Mucosa of rectum (tissue), 2 donors: ENCODE measurements around the gene PFKL.
"Not testable (repeated sequence)": the region's sequence is repeated elsewhere in the genome, so short reads cannot be mapped to it uniquely, and the experiment has no call there.

ENCODE experiments used
- H3K27ac ChIP-seq, 2 donors: one replicate each; pipeline ENCODE4 v1.7.0; 2013; ENCODE audit warnings: inconsistent platforms in 2 of 2, low read depth in 2 of 2, low read length in 2 of 2
- H3K27me3 ChIP-seq, 2 donors: one replicate each; pipeline ENCODE4 v1.7.0; 2013; ENCODE audit warnings: low read length in 2 of 2; ENCODE audit not compliant: control insufficient read depth in 2 of 2, insufficient read depth in 2 of 2
- H3K36me3 ChIP-seq, 2 donors: one replicate each; pipeline ENCODE4 v1.7.0; 2013; ENCODE audit warnings: low read length in 2 of 2; ENCODE audit not compliant: control insufficient read depth in 2 of 2, insufficient read depth in 2 of 2
- H3K4me1 ChIP-seq, 2 donors: one replicate each; pipeline ENCODE4 v1.7.0; 2013; ENCODE audit warnings: low read length in 2 of 2, mild to moderate bottlenecking in 1 of 2; ENCODE audit not compliant: control insufficient read depth in 2 of 2, insufficient read depth in 2 of 2
- H3K4me3 ChIP-seq, 2 donors: one replicate each; pipeline ENCODE4 v1.7.0; 2013; ENCODE audit warnings: low read length in 2 of 2
- H3K9ac ChIP-seq, 2 donors: one replicate each; pipeline ENCODE4 v1.7.0; 2013; ENCODE audit warnings: low read length in 2 of 2, low read depth in 1 of 2, mild to moderate bottlenecking in 1 of 2
- H3K9me3 ChIP-seq, 2 donors: one replicate each; pipeline ENCODE4 v1.7.0; 2013; ENCODE audit warnings: low read length in 2 of 2; ENCODE audit not compliant: control insufficient read depth in 2 of 2
- donor health status: healthy.
- donor health status: Normal muscosa, but diverticular disease.

PFKL gene

GRCh38 chr21:44302573-44303401 is 2.9 kb downstream of the PFKL start:
- H3K4me3 ChIP-seq, result peak overlapping the region; percentile 19 to 71
- H3K27me3 ChIP-seq, H3K9me3 ChIP-seq: not testable (repeated sequence)
- peaks cover 48 to 52% of the 10 kb centered on the region in 2 donors for H3K4me1 ChIP-seq
- peak overlapping the region; percentile 60 to 82 for H3K9ac ChIP-seq
- H3K27ac ChIP-seq, result peak overlapping the region; percentile 96
- peaks cover 9 to 18% of the 10 kb centered on the region in 2 donors for H3K36me3 ChIP-seq

GRCh38 chr21:44303490-44303981 is 3.7 kb downstream of the PFKL start:
- peaks cover 9 to 24% of the 10 kb centered on the region in 2 donors for H3K36me3 ChIP-seq
- H3K27me3 ChIP-seq, result no peaks in the 10 kb centered on the region
- peak overlapping the region; percentile 96 for H3K27ac ChIP-seq
- peak overlapping the region; percentile 26 to 57 for H3K9ac ChIP-seq
- H3K4me3 ChIP-seq, result peak overlapping the region in 1 of 2 donors; percentile 26
- no peaks in the 10 kb centered on the region for H3K9me3 ChIP-seq
- H3K4me1 ChIP-seq, result peaks cover 47 to 48% of the 10 kb centered on the region in 2 donors

- peak overlapping the region; percentile 96 for H3K27ac ChIP-seq
- peak overlapping the region; percentile 26 to 57 for H3K9ac ChIP-seq
Measured at GRCh38 chr21:44304011-44304616, 4.3 kb downstream of the PFKL start.

GRCh38 chr21:44304877-44305293 is 5.0 kb downstream of the PFKL start:
- Histone ChIP-seq H3K4me3 (no peak overlapping the region), H3K27me3 (no peaks in the 10 kb centered on the region), H3K36me3 (peaks cover 11 to 28% of the 10 kb centered on the region in 2 donors), H3K4me1 (peaks cover 40 to 41% of the 10 kb centered on the region in 2 donors), H3K9me3 (no peaks in the 10 kb centered on the region), H3K9ac (no peak overlapping the region), H3K27ac (peak overlapping the region in 1 of 2 donors; percentile 96)

More at GRCh38 chr21:44304011-44304616, 4.3 kb downstream of the PFKL start:
- Histone ChIP-seq H3K27me3 (no peaks in the 10 kb centered on the region), H3K9me3 (no peaks in the 10 kb centered on the region), H3K4me3 (peak overlapping the region; percentile 11 to 26), H3K36me3 (peaks cover 9 to 24% of the 10 kb centered on the region in 2 donors), H3K4me1 (peaks cover 45 to 47% of the 10 kb centered on the region in 2 donors)

GRCh38 chr21:44305691-44306090 is 5.8 kb downstream of the PFKL start:
- no peaks in the 10 kb centered on the region for H3K27me3 ChIP-seq
- H3K9me3 ChIP-seq, result no peaks in the 10 kb centered on the region
- no peak overlapping the region for H3K4me3 ChIP-seq
- H3K4me1 ChIP-seq, result peaks cover 40% of the 10 kb centered on the region in 2 donors
- peaks cover 19 to 30% of the 10 kb centered on the region in 2 donors for H3K36me3 ChIP-seq
- H3K9ac ChIP-seq, result no peak overlapping the region
- no peak overlapping the region for H3K27ac ChIP-seq

- Histone ChIP-seq H3K9me3 (no peaks in the 10 kb centered on the region), H3K36me3 (peaks cover 34 to 44% of the 10 kb centered on the region in 2 donors), H3K27me3 (no peaks in the 10 kb centered on the region), H3K4me1 (peaks cover 26% of the 10 kb centered on the region in 2 donors), H3K27ac (no peak overlapping the region), H3K4me3 (no peak overlapping the region), H3K9ac (no peak overlapping the region)
Measured at GRCh38 chr21:44306936-44307704, 7.3 kb downstream of the PFKL start.

GRCh38 chr21:44310628-44311507 is 11.0 kb downstream of the PFKL start:
- H3K27me3 ChIP-seq, result no peaks in the 10 kb centered on the region
- no peak overlapping the region for H3K9ac ChIP-seq
- H3K4me3 ChIP-seq, result no peak overlapping the region
- peaks cover 50 to 59% of the 10 kb centered on the region in 2 donors for H3K36me3 ChIP-seq
- H3K27ac ChIP-seq, result no peak overlapping the region
- H3K4me1 ChIP-seq, result no peaks in the 10 kb centered on the region
- H3K9me3 ChIP-seq, result no peaks in the 10 kb centered on the region

GRCh38 chr21:44312089-44312488 is 12.2 kb downstream of the PFKL start:
- Histone ChIP-seq H3K27ac (no peak overlapping the region), H3K27me3 (no peaks in the 10 kb centered on the region), H3K4me3 (no peak overlapping the region), H3K36me3 (peaks cover 58 to 63% of the 10 kb centered on the region in 2 donors), H3K4me1 (no peaks in the 10 kb centered on the region), H3K9me3 (no peaks in the 10 kb centered on the region), H3K9ac (no peak overlapping the region)

GRCh38 chr21:44312716-44313115 is 12.9 kb downstream of the PFKL start:
- no peaks in the 10 kb centered on the region for H3K27me3 ChIP-seq
- no peaks in the 10 kb centered on the region for H3K4me1 ChIP-seq
- no peak overlapping the region for H3K9ac ChIP-seq
- no peaks in the 10 kb centered on the region for H3K9me3 ChIP-seq
- H3K4me3 ChIP-seq, result no peak overlapping the region
- H3K27ac ChIP-seq, result no peak overlapping the region
- peaks cover 54 to 61% of the 10 kb centered on the region in 2 donors for H3K36me3 ChIP-seq
